GM12878 (cell line): ENCODE data around the gene EPHA7.

Experiments used
- ATF7 ChIP-seq: fragments of 450-650 bp; IDR thresholded peaks from 2 replicates; pipeline ENCODE4 v1.6.1; 2016; ENCODE audit warnings: low read depth, mild to moderate bottlenecking
- CTCF ChIP-seq, 3 experiments: IDR thresholded peaks in 2 of 3; conservative IDR thresholded peaks in 1 of 3; 2 replicates each; pipeline ENCODE4 v1.5.1; 2011; ENCODE audit warnings: low read depth in 3 of 3, low read length in 3 of 3, mild to moderate bottlenecking in 3 of 3, control low read depth in 2 of 3, moderate library complexity in 2 of 3, inconsistent platforms in 1 of 3, mixed read lengths in 1 of 3; ENCODE audit not compliant: control insufficient read depth in 2 of 3, insufficient read depth in 1 of 3; ENCODE audit errors: extremely low read depth in 1 of 3
- EP300 ChIP-seq, 2 experiments: fragments of 150-350 bp in 1 of 2; IDR thresholded peaks; 2 replicates each; pipeline ENCODE4 v1.6.1; 2011 to 2012; ENCODE audit warnings: low read depth in 2 of 2, low read length in 2 of 2, borderline replicate concordance in 1 of 2, improper control_type of control experiment in 1 of 2, inconsistent platforms in 1 of 2; ENCODE audit not compliant: control insufficient read depth in 1 of 2
- GABPA ChIP-seq: IDR thresholded peaks from 2 replicates; pipeline ENCODE4 v1.6.1; 2014; ENCODE audit warnings: antibody characterized with exemption, low read depth, mild to moderate bottlenecking, inconsistent platforms
- IKZF1 ChIP-seq: fragments of 450-650 bp; conservative IDR thresholded peaks from 2 replicates; pipeline ENCODE4 v1.6.1; 2017; ENCODE audit warnings: antibody characterized with exemption, mild to moderate bottlenecking
- POLR2A ChIP-seq: IDR thresholded peaks from 2 replicates; pipeline ENCODE4 v1.6.1; 2011; ENCODE audit warnings: low read depth, mild to moderate bottlenecking, low read length
- SIN3A ChIP-seq: IDR thresholded peaks from 2 replicates; pipeline ENCODE4 v1.6.1; 2012; ENCODE audit warnings: low read depth, low read length, improper control_type of control experiment
- SMAD1 ChIP-seq: fragments of 450-650 bp; IDR thresholded peaks from 2 replicates; pipeline ENCODE4 v1.6.1; 2018; ENCODE audit warnings: mild to moderate bottlenecking, low read depth; ENCODE audit not compliant: partially characterized antibody
- SMAD5 ChIP-seq: IDR thresholded peaks from 2 replicates; pipeline ENCODE4 v1.6.1; 2016; ENCODE audit warnings: antibody characterized with exemption, low read depth
- SP1 ChIP-seq: IDR thresholded peaks from one replicate; pipeline ENCODE4 v1.6.1; 2011; ENCODE audit warnings: low read depth, low read length
- TBL1XR1 ChIP-seq: IDR thresholded peaks from 2 replicates; pipeline ENCODE4 v1.6.1; 2012; ENCODE audit warnings: low read depth, low read length, improper control_type of control experiment

- TF ChIP-seq EP300 (IDR thresholded peaks at IDR 0.05; ENCODE audit: borderline replicate concordance in 1 of 2, control insufficient read depth in 1 of 2, low read depth in 2 of 2, low read length in 2 of 2): no peak
- TF ChIP-seq POLR2A: no peak
- TF ChIP-seq GABPA: no peak
- TF ChIP-seq SIN3A: no peak
- no peak for TF ChIP-seq SMAD1
- no peak for TF ChIP-seq CTCF (IDR thresholded peaks at IDR 0.05 in 2 of 3, conservative IDR thresholded peaks at IDR 0.05 in 1 of 3; ENCODE audit: control insufficient read depth in 2 of 3, extremely low read depth in 1 of 3, insufficient read depth in 1 of 3, low read depth in 3 of 3, low read length in 3 of 3)
- no peak for TF ChIP-seq TBL1XR1
- no peak for TF ChIP-seq SP1
- TF ChIP-seq SMAD5: no peak
- TF ChIP-seq IKZF1: no peak
- TF ChIP-seq ATF7: no peak
Measured at GRCh38 chr6:93210908-93211307, 208.5 kb downstream of the EPHA7 start.
